ENCODE data around the gene WDR20.

DNA sequence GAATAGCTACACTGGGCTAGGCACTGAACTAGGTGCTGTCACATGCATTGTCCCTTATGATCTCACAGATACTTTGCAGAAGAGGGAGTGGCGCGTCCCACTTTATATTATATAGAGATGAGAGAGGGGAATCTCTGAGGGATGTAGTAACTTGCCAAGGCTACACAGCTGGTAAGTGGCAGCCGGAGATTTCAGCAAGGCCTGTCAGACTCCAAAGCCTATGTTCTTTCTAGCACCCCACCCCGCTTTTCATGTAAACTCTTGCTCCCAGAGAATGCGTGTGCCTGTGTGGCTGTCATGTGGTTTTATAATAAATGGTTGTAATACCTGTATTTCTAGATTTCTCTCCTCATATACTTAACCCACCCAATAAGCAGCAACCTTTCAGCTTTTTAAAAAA, 39.1 kb downstream of the WDR20 start:
- TF ChIP-seq, protein P1, sequence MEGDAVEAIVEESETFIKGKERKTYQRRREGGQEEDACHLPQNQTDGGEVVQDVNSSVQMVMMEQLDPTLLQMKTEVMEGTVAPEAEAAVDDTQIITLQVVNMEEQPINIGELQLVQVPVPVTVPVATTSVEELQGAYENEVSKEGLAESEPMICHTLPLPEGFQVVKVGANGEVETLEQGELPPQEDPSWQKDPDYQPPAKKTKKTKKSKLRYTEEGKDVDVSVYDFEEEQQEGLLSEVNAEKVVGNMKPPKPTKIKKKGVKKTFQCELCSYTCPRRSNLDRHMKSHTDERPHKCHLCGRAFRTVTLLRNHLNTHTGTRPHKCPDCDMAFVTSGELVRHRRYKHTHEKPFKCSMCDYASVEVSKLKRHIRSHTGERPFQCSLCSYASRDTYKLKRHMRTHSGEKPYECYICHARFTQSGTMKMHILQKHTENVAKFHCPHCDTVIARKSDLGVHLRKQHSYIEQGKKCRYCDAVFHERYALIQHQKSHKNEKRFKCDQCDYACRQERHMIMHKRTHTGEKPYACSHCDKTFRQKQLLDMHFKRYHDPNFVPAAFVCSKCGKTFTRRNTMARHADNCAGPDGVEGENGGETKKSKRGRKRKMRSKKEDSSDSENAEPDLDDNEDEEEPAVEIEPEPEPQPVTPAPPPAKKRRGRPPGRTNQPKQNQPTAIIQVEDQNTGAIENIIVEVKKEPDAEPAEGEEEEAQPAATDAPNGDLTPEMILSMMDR (conservative IDR thresholded peaks at IDR 0.05; ENCODE audit: low read depth, low read length) = no peak
- TF ChIP-seq EZH2 (IDR thresholded peaks at IDR 0.05; ENCODE audit: low read length, unreplicated experiment) (no peak), EZH2phosphoT487 (IDR thresholded peaks at IDR 0.05; ENCODE audit: borderline replicate concordance, low read length) (no peak)
